ENCODE data around the gene C6orf136.
A peak's percentile ranks its signal among the peaks of the same experiment; 100 is the strongest.
"Not testable (repeated sequence)": the region's sequence is repeated elsewhere in the genome, so short reads cannot be mapped to it uniquely, and the experiment has no call there.

C6orf136 gene

DNA sequence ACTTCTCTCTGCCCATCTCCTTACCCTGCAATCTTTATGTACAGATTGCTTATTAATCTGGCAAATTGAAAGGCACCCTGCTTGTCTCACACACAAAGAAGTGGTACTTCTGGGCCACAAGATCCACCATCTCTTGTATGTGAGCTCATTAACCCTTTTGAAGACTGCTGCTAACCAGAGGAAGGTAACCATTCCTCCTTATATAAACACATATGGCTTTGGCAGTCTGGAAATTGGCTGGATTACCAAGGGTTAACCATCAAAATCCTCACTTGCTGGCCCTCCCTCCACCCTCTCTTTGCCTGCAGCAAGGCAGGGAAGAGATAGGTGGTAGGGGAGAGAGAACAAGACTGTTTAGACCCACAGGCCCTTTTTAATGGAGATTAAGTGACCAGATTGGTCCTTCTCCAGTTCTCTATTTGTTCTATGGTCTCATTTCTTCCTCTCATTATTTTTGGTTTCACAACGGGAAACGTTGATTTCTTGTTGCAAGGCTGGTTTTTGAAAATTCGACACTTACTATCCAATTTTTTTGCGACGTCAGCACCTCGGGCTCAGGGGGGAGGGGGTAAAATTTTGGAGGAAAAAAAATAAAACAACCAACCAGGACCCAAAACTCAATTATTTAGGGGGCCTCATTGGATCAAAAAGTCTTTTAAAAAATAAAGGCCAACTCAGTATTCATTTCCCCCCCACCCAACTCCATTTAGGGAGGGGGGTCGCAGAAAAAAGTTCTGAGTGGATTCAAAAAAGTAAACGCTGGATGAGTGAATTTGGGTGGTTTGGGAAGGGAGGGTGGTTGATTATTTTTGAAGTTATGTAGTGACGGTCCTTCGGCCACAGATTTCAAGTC lies 30.7 kb upstream of the C6orf136 start:
- peak; percentile 48 for DNase-seq

GRCh38 chr6:30616811-30617564 lies 29.9 kb upstream of the C6orf136 start, which contains the start of gene PPP1R10:
TSS of gene PPP1R10 (minus strand) at chr6:30617243. CDS start at chr6:30609944, 7,299 bp downstream.
- peak; percentile 100 for DNase-seq

- DNase-seq: peak; percentile 98
Measured at GRCh38 chr6:30617565-30618269, 29.2 kb upstream of the C6orf136 start, which contains the start of gene MRPS18B. TSS of gene MRPS18B (plus strand) at chr6:30617840. CDS start at chr6:30617866, 26 bp downstream.

DNA sequence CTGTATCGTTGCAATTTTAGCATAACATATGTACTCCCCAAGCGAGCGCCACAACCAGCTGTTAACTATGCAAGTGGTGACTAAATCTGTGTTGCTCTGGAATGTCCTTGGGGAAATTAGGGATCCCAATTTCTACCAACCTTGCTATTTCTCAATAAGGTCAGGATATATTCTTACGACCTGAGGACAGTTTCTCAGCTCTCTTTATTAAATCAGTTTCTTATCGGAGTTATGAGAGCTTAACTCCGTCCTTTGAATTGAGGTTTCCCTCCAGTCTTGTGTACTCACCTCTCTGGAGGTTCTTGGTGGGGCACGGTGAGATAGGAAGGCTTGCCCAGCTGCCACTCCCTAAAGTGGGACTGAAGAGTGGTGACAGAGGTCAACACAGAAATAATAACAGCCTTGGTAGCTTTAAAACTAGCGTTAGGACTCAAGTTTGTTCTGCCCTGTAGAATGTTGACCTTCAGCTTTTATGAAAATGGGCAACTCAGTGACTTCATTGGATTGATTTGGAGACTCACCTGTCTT lies 28.6 kb upstream of the C6orf136 start:
- DNase-seq: no peak

- DNase-seq: no peak
Measured at GRCh38 chr6:30619561-30619960, 27.4 kb upstream of the C6orf136 start.

- no peak for DNase-seq
Measured at GRCh38 chr6:30625511-30625910, 21.4 kb upstream of the C6orf136 start.

DNA sequence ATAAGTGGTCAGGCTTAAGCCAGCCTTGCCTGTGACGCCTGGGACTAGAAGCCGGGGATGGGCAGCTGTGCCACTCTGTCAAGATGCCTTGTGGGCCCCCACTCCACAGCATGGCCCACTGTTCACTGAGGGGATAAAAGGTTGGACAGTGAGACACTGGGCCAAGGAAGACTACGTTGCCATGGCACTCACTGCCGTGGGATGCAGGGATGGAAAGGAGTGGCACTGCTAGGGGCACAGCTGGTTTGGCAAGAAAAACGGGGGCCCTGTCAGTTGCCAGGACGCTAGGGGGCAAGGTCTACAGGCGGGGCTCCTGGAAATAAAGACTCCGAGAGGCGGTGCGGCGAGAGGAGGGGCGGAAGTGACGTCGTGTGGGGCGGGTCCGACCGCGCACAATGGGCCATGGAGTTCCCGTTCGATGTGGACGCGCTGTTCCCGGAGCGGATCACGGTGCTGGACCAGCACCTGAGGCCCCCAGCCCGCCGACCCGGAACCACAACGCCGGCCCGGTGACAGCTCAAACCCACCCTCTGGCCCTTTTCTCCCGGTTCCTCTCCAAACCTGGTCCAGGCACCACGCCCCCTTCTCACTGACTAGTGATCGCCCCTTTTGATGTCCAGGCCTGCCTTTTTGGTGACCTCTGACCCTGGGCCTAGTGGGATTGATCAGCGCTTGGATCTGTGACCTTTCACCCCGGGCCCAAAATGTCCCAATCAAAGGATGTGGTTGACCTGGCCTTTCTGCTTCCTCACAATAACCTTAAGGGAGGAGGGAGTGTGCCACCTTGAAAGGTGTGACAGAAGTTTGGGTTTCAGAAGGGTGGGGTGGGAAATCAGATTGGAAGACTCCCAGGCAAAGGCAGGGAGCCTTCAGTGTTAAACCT lies 20.2 kb upstream of the C6orf136 start, which contains the start of gene ATAT1:
ATAT1 (plus strand) TSS at position 391 of the 883 bp plus-strand sequence.
- peak; percentile 86 for DNase-seq

DNA sequence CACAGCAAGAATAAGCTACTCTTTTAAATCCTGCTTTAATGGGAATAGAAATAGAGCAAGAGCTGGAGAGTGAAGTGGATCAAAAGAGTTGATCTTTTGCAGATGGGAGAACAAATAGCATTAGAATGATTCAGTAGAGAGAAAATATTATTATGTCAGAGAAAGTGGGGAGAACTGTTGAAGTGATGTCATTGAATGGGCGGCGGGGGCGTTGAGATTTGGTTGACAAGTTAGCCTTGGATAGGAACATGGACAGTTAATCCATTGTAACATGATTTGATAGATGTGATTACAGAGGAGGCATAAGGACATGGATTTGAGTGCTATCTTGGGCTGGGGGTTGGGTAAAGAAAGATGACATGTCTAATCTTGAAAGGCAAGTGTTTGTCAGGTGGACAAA lies 11.1 kb upstream of the C6orf136 start:
- DNase-seq: no peak

- DNase-seq: no peak
Measured at GRCh38 chr6:30640481-30640880, 6.5 kb upstream of the C6orf136 start.

DNA sequence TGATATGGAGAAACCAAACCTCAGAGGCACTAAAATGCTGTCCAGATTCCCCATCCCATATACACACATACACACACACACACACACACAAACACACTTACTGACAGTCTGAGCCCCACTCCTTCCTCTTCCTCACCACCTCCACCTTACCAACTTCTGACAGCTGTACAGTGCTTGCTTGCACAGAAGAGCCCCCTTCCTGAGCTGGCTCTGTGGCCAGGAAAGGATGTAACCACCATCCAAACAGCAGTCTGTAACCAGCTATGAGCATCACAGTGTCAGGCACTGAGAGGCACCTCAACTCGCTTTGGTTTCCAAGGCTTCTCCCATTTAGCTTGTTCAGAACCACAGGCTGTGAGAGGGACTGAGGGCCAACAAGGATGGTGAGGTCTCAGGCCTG lies 5.9 kb upstream of the C6orf136 start:
- DNase-seq: no peak

GRCh38 chr6:30643656-30644055 lies 3.3 kb upstream of the C6orf136 start:
- no peak for DNase-seq

GRCh38 chr6:30644769-30645168 lies 2.2 kb upstream of the C6orf136 start:
- DNase-seq: no peak

DNA sequence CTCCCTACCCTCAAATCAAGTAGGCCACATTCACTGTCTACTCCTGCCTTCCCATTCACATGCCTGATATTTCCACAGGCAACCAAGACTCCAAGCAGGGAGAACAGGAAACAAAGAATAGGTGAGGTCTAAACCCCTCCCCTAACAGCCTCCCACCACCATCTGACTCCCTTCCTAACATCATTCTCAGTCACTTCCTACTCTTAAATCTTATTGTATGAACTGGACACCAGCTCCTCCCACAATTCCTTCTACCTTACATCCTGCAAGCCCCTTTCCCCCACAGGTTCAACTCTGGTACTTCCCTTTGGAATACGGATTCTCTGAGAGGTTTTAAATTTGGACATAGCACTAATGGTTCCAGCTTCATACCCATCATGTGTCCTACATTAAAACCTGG lies 944 bp upstream of the C6orf136 start:
- no peak for DNase-seq

DNA sequence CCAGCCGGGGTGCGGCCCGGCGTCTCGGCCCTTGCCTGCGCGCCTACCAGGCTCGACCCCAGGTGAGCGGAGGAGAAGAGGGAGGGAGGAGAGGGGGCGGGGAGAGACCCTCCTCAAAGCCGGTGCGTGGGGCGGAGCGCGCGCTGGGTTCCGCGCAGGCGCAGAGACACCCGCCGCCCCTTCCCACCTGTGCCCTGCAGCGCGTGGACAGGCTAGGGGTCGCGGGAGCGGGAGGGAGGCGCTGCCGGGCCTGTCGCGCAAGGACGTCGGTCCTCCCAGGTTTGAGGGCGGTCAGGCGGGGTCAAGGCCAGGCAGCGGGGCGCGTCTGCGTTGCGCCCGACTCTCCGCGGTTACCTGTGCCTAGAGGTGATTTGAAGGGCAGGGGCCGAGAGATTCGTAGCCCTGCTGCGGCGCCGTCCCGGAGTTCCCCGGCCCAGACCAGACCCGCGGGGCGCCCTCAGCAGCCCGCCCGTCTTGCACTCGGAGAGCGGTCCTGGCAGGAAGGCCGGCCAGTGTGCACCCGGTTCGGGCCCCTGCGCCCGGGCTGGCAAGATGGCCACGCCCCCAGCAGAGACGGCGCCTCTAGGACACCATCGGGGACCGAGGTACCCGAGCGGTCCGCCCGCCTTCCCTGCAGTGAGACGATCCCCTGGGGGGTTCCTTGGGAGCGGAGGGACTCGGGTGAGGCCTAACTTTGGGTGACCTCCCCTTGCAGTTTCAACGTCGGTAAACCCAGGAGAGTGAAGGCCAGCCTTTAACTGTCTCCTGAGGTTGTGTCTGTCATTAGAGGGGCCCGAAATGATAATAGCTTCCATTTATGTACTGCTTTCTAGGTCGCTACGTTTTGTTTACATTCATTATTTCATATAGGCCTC lies 546 bp downstream of the C6orf136 start:
- peak; percentile 80 for DNase-seq

GRCh38 chr6:30651143-30651542 lies 4.2 kb downstream of the C6orf136 start:
- DNase-seq: no peak

DNA sequence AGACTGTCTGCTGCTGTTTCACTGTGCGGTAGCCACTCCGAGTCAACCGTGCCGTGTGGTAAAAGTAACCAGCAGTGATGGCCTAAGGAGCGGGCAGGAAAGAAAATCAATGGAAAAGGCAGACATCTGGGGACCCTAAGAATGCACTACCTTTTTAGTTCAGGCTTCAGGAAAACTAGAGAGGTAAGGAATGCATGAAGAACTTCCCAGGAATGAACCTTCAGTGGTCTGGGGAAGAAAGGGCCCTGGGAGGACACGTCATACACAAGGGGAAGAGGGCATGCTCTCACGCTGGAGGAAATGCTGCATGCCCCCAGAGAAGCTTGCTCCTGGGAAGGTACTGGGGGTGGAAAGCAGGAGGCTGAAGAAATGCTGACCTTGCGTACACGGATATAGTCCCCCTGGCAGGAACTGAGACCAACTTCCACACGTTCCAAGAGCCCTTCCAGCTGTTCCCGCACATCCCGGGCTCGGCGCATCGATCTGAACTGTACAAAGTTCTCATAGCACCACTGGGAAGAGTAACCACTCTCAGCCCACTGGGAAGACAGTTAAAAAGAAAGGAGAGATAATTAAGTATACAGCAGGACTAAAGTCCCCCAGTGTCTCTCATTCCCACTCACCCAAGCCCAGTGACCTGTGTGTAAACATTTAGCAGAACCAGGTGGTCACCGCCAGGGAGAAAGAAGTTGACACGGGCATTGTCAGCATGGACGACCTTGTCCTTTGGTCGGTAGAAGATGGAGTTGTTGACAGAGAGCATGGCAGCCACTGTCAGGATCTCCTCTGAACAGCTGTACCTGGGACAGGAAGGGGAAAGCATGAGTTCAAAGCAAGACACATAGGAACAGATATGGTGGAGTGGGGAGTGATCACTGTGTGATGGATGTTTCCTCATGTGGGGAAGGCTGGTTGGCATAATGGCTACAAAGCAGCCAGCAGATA lies 8.1 kb downstream of the C6orf136 start:
- no peak for DNase-seq

- no peak for DNase-seq
Measured at GRCh38 chr6:30655743-30656094, 8.8 kb downstream of the C6orf136 start.

DNA sequence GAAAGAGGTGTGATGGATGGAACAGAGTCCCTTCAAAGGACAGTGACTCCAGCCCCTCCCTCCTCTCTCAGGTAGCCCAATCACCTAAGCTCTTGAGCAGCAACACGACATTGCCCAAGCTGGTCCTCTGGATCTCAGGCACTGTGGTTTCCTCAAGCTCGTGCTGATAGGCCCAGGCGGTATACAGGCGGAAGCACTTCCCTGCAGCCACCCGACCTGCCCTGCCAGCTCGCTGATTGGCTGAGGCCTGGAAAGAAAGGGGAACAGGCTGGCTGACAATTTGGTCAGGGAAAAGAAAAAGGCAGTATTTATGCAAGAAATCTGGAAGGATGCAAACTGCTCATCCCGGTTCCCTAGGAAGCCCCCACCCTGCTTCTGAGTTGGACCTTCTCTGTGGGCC lies 9.6 kb downstream of the C6orf136 start:
- DNase-seq: no peak

DNA sequence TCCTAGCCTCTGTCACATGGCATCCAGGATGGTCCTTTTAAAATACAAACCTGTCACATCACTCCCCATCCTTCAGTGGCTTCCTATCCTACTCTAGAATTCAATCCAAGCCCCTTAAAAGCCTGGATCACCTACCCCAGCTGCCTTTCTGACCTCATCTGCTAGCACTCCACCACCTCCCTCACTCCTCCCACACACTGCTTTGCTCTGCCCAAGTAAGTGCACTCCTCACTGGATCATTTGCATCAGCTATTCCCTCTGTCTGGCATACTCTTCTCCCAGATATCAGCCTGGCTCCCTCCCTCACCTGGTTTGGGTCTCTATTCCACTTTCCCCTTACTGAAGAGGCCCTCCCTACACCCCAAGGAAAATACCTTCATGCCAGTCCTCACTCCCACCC lies 10.5 kb downstream of the C6orf136 start:
- DNase-seq: no peak

- DNase-seq: not testable (repeated sequence)
Measured at GRCh38 chr6:30657922-30658321, 11.0 kb downstream of the C6orf136 start.

All from activated CD4-positive, alpha-beta T cell treated with anti-CD3 and anti-CD28 coated beads, Interleukin-2, amount 50 U/mL, for 16 hours (primary cell).